NB4 (cell line): ENCODE results near the gene PBXIP1.

Experiments
- DNase-seq: peaks from one replicate; pipeline ENCODE4 v3.0.0; 2010; ENCODE audit warnings: low read depth
- H3K4me3 ChIP-seq: one replicate; pipeline ENCODE4 v1.5.1; 2011; ENCODE audit warnings: mild to moderate bottlenecking, low read depth, low read length, moderate library complexity
- MYC ChIP-seq: IDR thresholded peaks from 2 replicates; pipeline ENCODE4 v1.6.1; 2011; ENCODE audit warnings: low read depth, low read length
- POLR2A ChIP-seq: IDR thresholded peaks from 2 replicates; pipeline ENCODE4 v1.6.1; 2011; ENCODE audit warnings: mild to moderate bottlenecking; ENCODE audit not compliant: insufficient read length; ENCODE audit errors: extremely low read depth
- TF ChIP-seq, protein P1 (sequence below): IDR thresholded peaks from 2 replicates; pipeline ENCODE4 v1.6.1; 2011; ENCODE audit warnings: low read depth, low read length
- TF ChIP-seq, protein P2 (sequence below): IDR thresholded peaks from one replicate; pipeline ENCODE4 v1.5.1; 2012; ENCODE audit warnings: low read depth, low read length

The PBXIP1 gene

DNA sequence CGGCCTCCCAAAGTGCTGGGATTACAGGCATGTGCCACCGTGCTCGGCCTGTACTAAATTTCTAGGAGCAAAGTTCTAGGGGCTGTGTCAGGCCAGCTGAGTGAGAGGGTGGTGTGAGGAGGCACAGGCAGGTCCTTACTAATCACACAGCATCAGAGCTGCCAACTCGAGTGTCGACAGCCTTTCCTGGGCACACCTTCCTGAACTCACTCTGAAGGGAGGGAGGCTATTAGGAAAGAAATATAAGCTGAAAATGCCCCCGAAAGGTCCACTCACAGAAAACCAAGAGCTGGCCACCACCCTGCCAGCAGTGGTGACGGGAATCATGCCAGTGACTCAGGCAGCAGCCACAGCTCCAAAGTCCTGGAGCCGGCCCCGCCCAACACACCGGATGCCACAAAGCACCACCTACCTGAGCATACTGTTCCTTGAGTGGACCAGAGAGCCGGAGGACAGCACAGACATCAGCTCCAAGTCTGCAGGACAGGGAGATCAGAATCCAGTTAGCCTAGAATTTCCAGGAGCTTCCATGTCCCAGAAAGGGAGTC is 23.9 kb downstream of the PBXIP1 start:
- no peak overlapping the region for H3K4me3 ChIP-seq
- no peak for TF ChIP-seq POLR2A
- no peak for TF ChIP-seq MYC
- TF ChIP-seq, protein P1, sequence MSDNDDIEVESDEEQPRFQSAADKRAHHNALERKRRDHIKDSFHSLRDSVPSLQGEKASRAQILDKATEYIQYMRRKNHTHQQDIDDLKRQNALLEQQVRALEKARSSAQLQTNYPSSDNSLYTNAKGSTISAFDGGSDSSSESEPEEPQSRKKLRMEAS: no peak
- TF ChIP-seq, protein P2, sequence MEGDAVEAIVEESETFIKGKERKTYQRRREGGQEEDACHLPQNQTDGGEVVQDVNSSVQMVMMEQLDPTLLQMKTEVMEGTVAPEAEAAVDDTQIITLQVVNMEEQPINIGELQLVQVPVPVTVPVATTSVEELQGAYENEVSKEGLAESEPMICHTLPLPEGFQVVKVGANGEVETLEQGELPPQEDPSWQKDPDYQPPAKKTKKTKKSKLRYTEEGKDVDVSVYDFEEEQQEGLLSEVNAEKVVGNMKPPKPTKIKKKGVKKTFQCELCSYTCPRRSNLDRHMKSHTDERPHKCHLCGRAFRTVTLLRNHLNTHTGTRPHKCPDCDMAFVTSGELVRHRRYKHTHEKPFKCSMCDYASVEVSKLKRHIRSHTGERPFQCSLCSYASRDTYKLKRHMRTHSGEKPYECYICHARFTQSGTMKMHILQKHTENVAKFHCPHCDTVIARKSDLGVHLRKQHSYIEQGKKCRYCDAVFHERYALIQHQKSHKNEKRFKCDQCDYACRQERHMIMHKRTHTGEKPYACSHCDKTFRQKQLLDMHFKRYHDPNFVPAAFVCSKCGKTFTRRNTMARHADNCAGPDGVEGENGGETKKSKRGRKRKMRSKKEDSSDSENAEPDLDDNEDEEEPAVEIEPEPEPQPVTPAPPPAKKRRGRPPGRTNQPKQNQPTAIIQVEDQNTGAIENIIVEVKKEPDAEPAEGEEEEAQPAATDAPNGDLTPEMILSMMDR: no peak
- DNase-seq: no peak

DNA sequence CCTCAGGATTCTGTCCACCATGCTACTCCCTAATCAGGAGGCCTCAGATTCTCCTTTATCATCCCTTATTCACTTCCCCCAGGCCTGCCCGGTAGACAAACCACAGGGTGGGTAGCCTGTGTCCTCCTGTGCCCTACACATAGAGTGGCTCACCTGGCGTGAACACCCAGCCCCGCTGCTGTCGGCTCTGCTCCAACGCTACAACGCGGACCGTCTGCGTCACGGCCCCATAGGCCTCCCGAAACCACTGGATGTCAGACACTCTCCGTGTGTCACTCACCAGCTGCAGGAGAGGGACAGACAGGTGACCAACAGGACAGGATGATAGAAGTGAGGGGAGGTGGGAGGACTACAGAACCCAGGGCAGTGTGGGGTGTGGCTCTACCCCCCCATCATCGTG is 29.7 kb downstream of the PBXIP1 start:
- TF ChIP-seq MYC (no peak), POLR2A (no peak)
- TF ChIP-seq, protein P2: no peak
- TF ChIP-seq, protein P1: no peak
- H3K4me3 ChIP-seq: no peak overlapping the region
- DNase-seq: no peak

DNA sequence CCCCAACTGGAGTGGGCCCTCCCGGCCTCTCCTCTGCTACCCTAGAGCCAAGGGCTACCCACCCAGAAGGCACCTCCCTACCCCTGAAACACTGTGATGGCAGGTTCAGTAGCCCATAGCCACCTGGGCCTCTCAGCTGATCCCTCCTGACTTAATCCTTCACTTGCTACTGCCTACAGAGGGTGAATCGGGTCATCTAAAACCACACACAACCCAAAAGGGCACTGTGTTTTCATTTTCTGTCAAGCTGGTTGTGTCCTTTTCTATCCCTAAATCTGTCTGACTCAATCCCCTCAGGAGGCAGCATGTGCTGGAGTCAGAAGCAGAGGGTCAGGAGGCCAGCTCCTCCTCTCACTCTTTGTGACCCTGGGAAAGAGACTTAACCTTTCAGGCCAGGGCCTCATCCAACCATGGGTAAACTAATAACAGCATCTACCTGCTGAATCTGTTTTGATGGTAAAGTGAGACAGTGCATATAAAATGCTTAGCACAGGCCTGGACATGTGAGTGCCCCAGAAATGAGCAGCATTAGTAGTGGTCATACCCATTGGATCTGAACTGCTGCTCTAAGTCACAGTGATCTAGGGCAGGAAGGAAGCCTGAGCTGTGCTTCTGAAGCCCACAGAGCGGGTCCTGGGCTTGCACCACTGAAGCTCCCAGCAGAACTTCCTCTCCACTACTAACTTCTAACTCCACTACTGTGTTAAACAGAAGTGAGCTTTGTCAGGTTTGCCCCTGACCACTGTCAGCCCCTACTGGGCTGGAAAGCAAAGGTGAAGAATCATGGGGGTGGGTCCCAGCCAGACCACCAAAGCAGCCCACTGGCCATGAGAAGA is 30.3 kb downstream of the PBXIP1 start:
- TF ChIP-seq, protein P2: no peak
- TF ChIP-seq, protein P1: no peak
- no peak for TF ChIP-seq MYC
- no peak overlapping the region for H3K4me3 ChIP-seq
- DNase-seq: no peak

DNA sequence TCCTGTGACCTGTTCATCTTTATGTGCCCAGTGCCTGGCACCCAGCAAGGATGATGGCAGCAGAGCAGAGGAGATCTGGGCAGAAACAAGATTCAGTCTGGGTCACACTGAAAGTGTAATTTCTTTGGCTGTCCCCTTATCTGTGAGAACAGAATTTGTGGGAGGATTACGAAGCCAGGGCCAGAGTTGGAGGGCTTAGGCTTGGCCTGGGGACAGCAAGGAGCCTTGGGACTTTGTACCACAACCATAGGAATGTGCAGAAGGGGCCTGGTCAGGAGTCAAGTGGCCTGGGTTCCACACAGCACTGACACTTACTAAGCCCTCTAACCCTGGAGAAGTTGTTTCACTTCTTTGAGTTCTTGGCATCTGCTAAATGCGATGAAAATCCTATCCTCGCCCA is 32.2 kb downstream of the PBXIP1 start:
- DNase-seq: no peak
- no peak for TF ChIP-seq MYC
- TF ChIP-seq, protein P2: no peak

DNA sequence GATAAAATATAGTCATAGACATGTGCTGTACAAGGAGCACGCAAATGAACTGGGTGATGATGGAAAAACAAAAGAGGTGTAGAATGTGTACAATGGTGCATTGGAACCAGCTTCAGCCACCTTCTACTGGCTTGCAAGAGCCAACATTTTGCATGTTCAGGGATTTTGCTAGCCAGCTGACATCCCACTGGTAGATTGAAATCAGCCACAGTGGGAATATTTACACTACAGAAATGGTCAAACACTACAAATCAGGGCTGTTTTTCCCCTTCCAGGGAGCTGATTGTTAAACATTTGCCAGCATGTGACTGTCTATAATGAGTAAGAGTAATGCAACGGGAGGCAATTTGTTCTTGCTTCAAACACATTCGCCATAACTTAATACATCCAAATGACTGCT is 42.6 kb downstream of the PBXIP1 start:
- no peak overlapping the region for H3K4me3 ChIP-seq
- TF ChIP-seq MYC (no peak), POLR2A (no peak)
- TF ChIP-seq, protein P1: no peak
- TF ChIP-seq, protein P2: no peak
- no peak for DNase-seq

More for the DNA sequence above, 32.2 kb downstream of the PBXIP1 start:
- no peak overlapping the region for H3K4me3 ChIP-seq

DNA sequence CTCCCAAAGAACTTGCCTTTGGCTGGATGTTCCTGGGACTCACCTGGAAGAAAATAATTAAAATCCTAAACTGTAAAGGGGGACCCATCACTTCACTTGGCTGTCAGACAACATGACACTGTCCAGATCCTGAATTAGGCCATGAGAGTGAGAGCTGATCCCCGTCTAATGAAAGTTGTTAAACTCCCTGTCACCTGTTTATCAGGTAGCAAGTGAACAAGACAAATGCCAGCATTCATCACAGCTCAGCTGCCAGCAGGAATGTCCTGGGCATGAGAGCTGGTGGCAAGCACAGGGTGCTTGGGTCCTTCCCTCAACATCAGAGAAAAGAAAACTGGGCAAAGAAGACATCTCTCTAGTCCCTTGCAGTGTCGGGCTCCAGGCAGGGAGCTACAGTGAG is 43.1 kb downstream of the PBXIP1 start:
- TF ChIP-seq, protein P2: no peak
- TF ChIP-seq, protein P1: no peak
- TF ChIP-seq MYC: no peak
- TF ChIP-seq POLR2A: no peak
- no peak for DNase-seq
- no peak overlapping the region for H3K4me3 ChIP-seq
